Activated CD8-positive, alpha-beta memory T cell treated with anti-CD3 and anti-CD28 coated beads for 24 hours (primary cell): ENCODE data around the gene ZBTB16.

ENCODE experiments used
- DNase-seq: peaks from one replicate; pipeline ENCODE4 v3.0.0-alpha.2; 2020

ZBTB16 gene

GRCh38 chr11:114193730-114194679, 134.5 kb downstream of the ZBTB16 start:
- no peak for DNase-seq

GRCh38 chr11:114194702-114195101, 135.2 kb downstream of the ZBTB16 start:
- no peak for DNase-seq

GRCh38 chr11:114195151-114195550, 135.6 kb downstream of the ZBTB16 start:
- no peak for DNase-seq

GRCh38 chr11:114195981-114196731, 136.6 kb downstream of the ZBTB16 start:
- DNase-seq: no peak

DNA sequence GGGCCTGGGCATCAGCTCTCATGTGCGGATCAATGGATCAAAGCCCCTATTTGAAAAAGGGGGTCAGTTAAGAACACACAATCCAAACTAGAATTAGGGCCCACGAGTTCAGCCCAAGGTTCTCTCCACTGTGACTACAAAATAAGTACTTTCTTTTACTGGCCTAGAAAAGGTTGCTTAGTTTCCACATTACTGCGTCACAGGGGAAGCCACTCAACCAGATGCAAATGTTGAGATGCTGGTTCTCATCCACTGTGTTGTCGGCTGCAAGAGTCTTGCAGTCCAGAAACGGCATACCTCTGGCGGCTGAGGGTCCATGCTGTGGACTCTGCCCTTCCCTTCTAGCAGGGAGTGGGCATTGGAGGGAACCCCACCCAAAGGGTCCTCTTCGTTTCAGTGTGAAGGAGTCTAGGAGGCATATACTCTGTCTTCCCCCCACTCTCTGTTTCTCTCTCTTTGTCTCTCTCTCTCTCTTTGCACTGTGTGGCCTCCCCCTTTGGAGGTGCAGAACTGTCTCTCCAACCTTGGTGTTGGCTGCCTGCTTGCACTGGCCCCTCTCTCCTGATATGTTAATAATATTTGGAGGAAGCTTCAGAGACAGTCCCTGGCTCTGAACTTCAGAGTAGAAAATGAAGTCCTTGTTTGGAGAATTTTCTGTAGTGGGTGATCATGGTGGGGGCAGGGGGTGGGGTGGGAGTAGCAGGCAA, 137.6 kb downstream of the ZBTB16 start:
- DNase-seq: no peak

DNA sequence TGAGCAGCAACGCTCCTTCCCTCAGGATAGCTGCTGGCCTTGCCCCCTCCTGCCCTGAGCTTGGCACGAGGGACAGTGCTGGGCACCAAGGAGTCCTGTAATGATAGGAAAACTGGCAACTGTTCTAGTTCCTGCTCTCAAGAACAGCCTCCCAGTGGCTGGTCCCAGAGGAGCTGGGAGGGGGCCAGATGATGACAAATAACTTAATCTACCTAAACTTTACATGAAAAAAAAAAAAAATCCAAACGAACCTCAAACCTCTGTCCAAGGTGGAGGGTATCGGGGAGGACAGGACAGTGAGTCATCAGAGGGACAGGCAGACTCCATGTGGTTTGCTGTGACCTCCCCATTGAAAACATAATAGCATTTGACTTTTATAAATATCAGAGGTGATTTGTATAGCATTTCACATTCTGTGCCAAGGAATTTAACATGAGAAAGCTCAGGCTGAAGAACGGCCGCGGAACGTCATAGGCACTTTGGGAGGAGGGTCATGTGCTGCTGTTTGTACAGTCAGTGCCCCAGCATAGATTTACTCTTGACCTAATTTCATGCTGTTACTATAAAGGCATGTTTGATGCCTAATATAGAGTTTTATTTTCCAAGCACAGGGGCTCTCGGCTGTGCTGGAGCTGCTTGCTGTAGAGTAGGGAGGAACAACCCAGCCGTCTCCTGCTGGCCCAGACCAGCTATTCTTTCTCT, 138.4 kb downstream of the ZBTB16 start:
- no peak for DNase-seq

DNA sequence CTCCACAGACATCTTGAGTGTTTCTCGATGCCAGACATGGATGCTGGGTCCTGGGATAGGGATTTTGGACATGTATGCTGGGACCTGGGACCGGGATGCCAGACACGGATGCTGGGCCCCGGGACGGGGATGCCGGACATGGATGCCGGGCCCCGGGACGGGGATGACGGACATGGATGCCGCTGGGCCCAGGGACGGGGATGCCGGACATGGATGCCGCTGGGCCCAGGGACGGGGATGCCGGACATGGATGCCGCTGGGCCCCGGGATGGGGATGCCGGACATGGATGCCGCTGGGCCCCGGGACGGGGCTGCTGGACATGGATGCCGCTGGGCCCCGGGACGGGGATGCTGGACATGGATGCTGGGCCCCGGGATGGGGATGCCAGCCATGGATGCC, 139.5 kb downstream of the ZBTB16 start:
- no peak for DNase-seq

- no peak for DNase-seq
Observed at GRCh38 chr11:114200351-114201133, 141.0 kb downstream of the ZBTB16 start.

GRCh38 chr11:114201219-114201618, 141.7 kb downstream of the ZBTB16 start:
- DNase-seq: no peak

GRCh38 chr11:114202011-114202609, 142.6 kb downstream of the ZBTB16 start:
- DNase-seq: no peak

- no peak for DNase-seq
Observed at GRCh38 chr11:114207096-114207495, 147.6 kb downstream of the ZBTB16 start.

DNA sequence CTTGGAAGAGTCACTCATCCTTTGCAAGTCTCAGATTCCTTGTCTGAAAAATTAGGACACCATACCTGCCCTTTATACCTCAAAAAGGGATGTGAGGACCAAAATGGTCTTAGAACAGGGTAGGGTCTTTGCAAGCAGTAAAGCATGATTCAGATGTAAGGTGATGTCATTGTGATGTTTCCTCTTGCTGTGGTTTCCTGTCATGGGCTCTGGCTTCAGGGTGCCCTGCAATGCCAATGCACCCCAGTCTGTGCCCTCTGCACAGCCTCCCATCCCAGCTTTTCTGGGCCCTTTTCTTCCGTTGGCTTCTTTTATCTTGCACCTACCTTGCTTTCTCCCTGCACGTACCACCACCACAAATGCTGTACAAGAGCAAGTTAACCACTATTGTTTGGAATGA, 148.9 kb downstream of the ZBTB16 start:
- DNase-seq: no peak

GRCh38 chr11:114209343-114209742, 149.8 kb downstream of the ZBTB16 start:
- DNase-seq: no peak

GRCh38 chr11:114209904-114210303, 150.4 kb downstream of the ZBTB16 start:
- DNase-seq: no peak

GRCh38 chr11:114211444-114212121, 152.1 kb downstream of the ZBTB16 start:
- no peak for DNase-seq

- DNase-seq: no peak
Observed at GRCh38 chr11:114213622-114214021, 154.1 kb downstream of the ZBTB16 start.

DNA sequence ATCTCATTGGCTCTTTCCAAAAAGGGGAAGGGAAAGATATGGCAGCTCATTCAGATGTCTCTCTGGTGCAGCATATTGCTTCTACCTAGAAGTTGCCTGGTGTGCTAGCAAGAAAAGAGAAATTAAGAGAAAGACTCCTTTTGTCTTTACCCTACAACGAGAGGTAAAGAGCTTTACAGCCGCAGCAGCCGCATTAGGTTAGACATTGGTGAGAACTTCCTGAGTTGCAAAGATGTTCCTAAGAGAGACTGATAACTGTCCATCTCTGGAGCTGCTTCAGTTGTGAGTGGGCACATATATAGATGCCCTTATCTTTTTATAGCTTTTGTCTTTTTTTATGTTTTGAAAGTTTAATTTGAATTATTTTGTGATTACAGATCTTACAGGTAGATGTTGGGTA, 155.9 kb downstream of the ZBTB16 start:
- no peak for DNase-seq

GRCh38 chr11:114215871-114216795, 156.6 kb downstream of the ZBTB16 start:
- DNase-seq: no peak

- no peak for DNase-seq
Observed at GRCh38 chr11:114216796-114217180, 157.3 kb downstream of the ZBTB16 start.

DNA sequence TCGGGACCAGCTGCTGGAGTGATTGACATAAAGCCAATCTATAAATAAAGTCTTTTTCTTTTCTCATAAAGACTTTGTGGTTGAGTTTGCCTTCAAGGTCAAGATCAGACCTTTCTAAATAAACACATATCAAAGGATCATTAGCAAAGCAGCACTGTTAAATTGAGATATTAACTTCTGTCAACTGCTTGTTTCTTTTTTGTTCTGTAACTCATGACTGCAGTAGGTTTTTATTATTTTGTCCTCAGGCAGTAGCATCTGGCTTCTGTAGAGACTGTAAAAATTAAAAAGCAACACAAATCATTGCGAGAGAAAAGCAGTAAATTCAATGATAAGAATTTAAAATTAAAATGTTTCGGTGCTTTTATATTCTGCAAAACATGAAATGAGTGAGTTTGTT, 159.0 kb downstream of the ZBTB16 start:
- DNase-seq: no peak
